ENCODE results near the gene MAP3K21. TPM values are rescaled to one million over a fixed set of nuclear protein-coding genes. Genes with fewer than 3 reads are reported as not detected.

MAP3K21 gene
- total RNA-seq, 1 donor from 2014 or later: 0.67 TPM

- Mint-ChIP-seq H3K27ac (ENCODE audit: unreplicated experiment) (no peak overlapping the region), H3K4me3 (ENCODE audit: unreplicated experiment) (no peak overlapping the region), H3K27me3 (ENCODE audit: unreplicated experiment) (no peaks in the 10 kb centered on the region), H3K4me1 (ENCODE audit: unreplicated experiment) (peaks cover 10% of the 10 kb centered on the region), H3K36me3 (ENCODE audit: low read depth, unreplicated experiment) (no peaks in the 10 kb centered on the region), H3K9me3 (ENCODE audit: unreplicated experiment) (no peaks in the 10 kb centered on the region)
- no peak for DNase-seq (ENCODE audit: low spot score)
- no peak for TF ChIP-seq CTCF (IDR thresholded peaks at IDR 0.05; ENCODE audit: unreplicated experiment)
Measured at GRCh38 chr1:233343262-233343661, 15.7 kb downstream of the MAP3K21 start.

GRCh38 chr1:233347338-233347737 lies 19.8 kb downstream of the MAP3K21 start:
- no peaks in the 10 kb centered on the region for H3K9me3 Mint-ChIP-seq (ENCODE audit: unreplicated experiment)
- H3K27ac Mint-ChIP-seq (ENCODE audit: unreplicated experiment): no peak overlapping the region
- H3K36me3 Mint-ChIP-seq (ENCODE audit: low read depth, unreplicated experiment): no peaks in the 10 kb centered on the region
- no peak for TF ChIP-seq CTCF (IDR thresholded peaks at IDR 0.05; ENCODE audit: unreplicated experiment)
- no peak overlapping the region for H3K4me3 Mint-ChIP-seq (ENCODE audit: unreplicated experiment)
- no peaks in the 10 kb centered on the region for H3K4me1 Mint-ChIP-seq (ENCODE audit: unreplicated experiment)
- no peak for DNase-seq (ENCODE audit: low spot score)
- H3K27me3 Mint-ChIP-seq (ENCODE audit: unreplicated experiment): no peaks in the 10 kb centered on the region

- DNase-seq (ENCODE audit: low spot score): no peak
- Mint-ChIP-seq H3K9me3 (ENCODE audit: unreplicated experiment) (no peaks in the 10 kb centered on the region), H3K36me3 (ENCODE audit: low read depth, unreplicated experiment) (no peaks in the 10 kb centered on the region), H3K27ac (ENCODE audit: unreplicated experiment) (no peak overlapping the region), H3K4me1 (ENCODE audit: unreplicated experiment) (no peaks in the 10 kb centered on the region), H3K27me3 (ENCODE audit: unreplicated experiment) (no peaks in the 10 kb centered on the region), H3K4me3 (ENCODE audit: unreplicated experiment) (no peak overlapping the region)
- no peak for TF ChIP-seq CTCF (IDR thresholded peaks at IDR 0.05; ENCODE audit: unreplicated experiment)
Measured at GRCh38 chr1:233349137-233349536, 21.6 kb downstream of the MAP3K21 start.

- TF ChIP-seq CTCF (IDR thresholded peaks at IDR 0.05; ENCODE audit: unreplicated experiment): no peak
- Mint-ChIP-seq H3K27me3 (ENCODE audit: unreplicated experiment) (no peaks in the 10 kb centered on the region), H3K27ac (ENCODE audit: unreplicated experiment) (no peak overlapping the region), H3K36me3 (ENCODE audit: low read depth, unreplicated experiment) (no peaks in the 10 kb centered on the region), H3K4me1 (ENCODE audit: unreplicated experiment) (no peaks in the 10 kb centered on the region), H3K9me3 (ENCODE audit: unreplicated experiment) (no peaks in the 10 kb centered on the region), H3K4me3 (ENCODE audit: unreplicated experiment) (no peak overlapping the region)
- no peak for DNase-seq (ENCODE audit: low spot score)
Measured at GRCh38 chr1:233354983-233355382, 27.5 kb downstream of the MAP3K21 start.

- H3K27me3 Mint-ChIP-seq (ENCODE audit: unreplicated experiment): no peaks in the 10 kb centered on the region
- no peaks in the 10 kb centered on the region for H3K4me1 Mint-ChIP-seq (ENCODE audit: unreplicated experiment)
- TF ChIP-seq CTCF (IDR thresholded peaks at IDR 0.05; ENCODE audit: unreplicated experiment): no peak
- H3K36me3 Mint-ChIP-seq (ENCODE audit: low read depth, unreplicated experiment): no peaks in the 10 kb centered on the region
- DNase-seq (ENCODE audit: low spot score): no peak
- H3K27ac Mint-ChIP-seq (ENCODE audit: unreplicated experiment): no peak overlapping the region
- no peak overlapping the region for H3K4me3 Mint-ChIP-seq (ENCODE audit: unreplicated experiment)
- H3K9me3 Mint-ChIP-seq (ENCODE audit: unreplicated experiment): no peaks in the 10 kb centered on the region
Measured at GRCh38 chr1:233355841-233356704, 28.5 kb downstream of the MAP3K21 start.
